Measurements from ENCODE around the gene PDE8B. TPM values are rescaled to one million over a fixed set of nuclear protein-coding genes. Genes with fewer than 3 reads are reported as not detected.

PDE8B gene
- total RNA-seq, result not detected

GRCh38 chr5:77210091-77210963 lies at the start of gene PDE8B:
TSS of gene PDE8B (plus strand) at chr5:77210680. CDS start at chr5:77210926, 246 bp downstream.
- peak within 1 kb of the TSS; percentile 68 for H3K4me3 Mint-ChIP-seq
- H3K27me3 Mint-ChIP-seq, result peaks cover 58 to 73% of the 10 kb centered on the region in 2 donors
- peak; percentile 31 to 54 for ATAC-seq
- no peaks in the 10 kb centered on the region for H3K36me3 Mint-ChIP-seq
- H3K27ac Mint-ChIP-seq, result no peak within 1 kb of the TSS
- peaks cover 5 to 13% of the 10 kb centered on the region in 2 donors for H3K4me1 Mint-ChIP-seq (ENCODE audit: low read depth in 2 of 2)
- H3K9me3 Mint-ChIP-seq, result no peaks in the 10 kb centered on the region
- DNase-seq (ENCODE audit: low spot score), result no peak

- ATAC-seq, result no peak
- Mint-ChIP-seq H3K4me1 (ENCODE audit: low read depth in 2 of 2) (no peaks in the 10 kb centered on the region), H3K27ac (no peak overlapping the region), H3K9me3 (no peaks in the 10 kb centered on the region), H3K27me3 (peaks cover 4 to 6% of the 10 kb centered on the region in 2 donors), H3K4me3 (no peak overlapping the region), H3K36me3 (no peaks in the 10 kb centered on the region)
- no peak for DNase-seq (ENCODE audit: low spot score)
Measured at GRCh38 chr5:77163453-77163852, 47.0 kb upstream of the PDE8B start.

GRCh38 chr5:77167063-77167462 lies 43.4 kb upstream of the PDE8B start:
- no peaks in the 10 kb centered on the region for H3K36me3 Mint-ChIP-seq
- H3K4me3 Mint-ChIP-seq, result no peak overlapping the region
- peaks cover 10 to 13% of the 10 kb centered on the region in 2 donors for H3K27me3 Mint-ChIP-seq
- no peak overlapping the region for H3K27ac Mint-ChIP-seq
- no peaks in the 10 kb centered on the region for H3K4me1 Mint-ChIP-seq (ENCODE audit: low read depth in 2 of 2)
- ATAC-seq (no peak), DNase-seq (ENCODE audit: low spot score) (no peak)
- H3K9me3 Mint-ChIP-seq, result no peaks in the 10 kb centered on the region

- no peak overlapping the region for H3K4me3 Mint-ChIP-seq
- no peak overlapping the region for H3K27ac Mint-ChIP-seq
- DNase-seq (ENCODE audit: low spot score) (no peak), ATAC-seq (no peak)
- H3K9me3 Mint-ChIP-seq, result no peaks in the 10 kb centered on the region
- no peaks in the 10 kb centered on the region for H3K4me1 Mint-ChIP-seq (ENCODE audit: low read depth in 2 of 2)
- H3K36me3 Mint-ChIP-seq, result no peaks in the 10 kb centered on the region
- peaks cover 10 to 13% of the 10 kb centered on the region in 2 donors for H3K27me3 Mint-ChIP-seq
Measured at GRCh38 chr5:77167695-77168121, 42.8 kb upstream of the PDE8B start.

- DNase-seq (ENCODE audit: low spot score) (no peak), ATAC-seq (no peak)
- Mint-ChIP-seq H3K36me3 (no peaks in the 10 kb centered on the region), H3K9me3 (no peaks in the 10 kb centered on the region), H3K27ac (no peak overlapping the region), H3K4me3 (no peak overlapping the region), H3K27me3 (peaks cover 10 to 13% of the 10 kb centered on the region in 2 donors), H3K4me1 (ENCODE audit: low read depth in 2 of 2) (no peaks in the 10 kb centered on the region)
Measured at GRCh38 chr5:77168161-77168878, 42.2 kb upstream of the PDE8B start.

GRCh38 chr5:77168879-77169244 lies 41.6 kb upstream of the PDE8B start:
- H3K4me1 Mint-ChIP-seq (ENCODE audit: low read depth in 2 of 2), result no peaks in the 10 kb centered on the region
- no peaks in the 10 kb centered on the region for H3K9me3 Mint-ChIP-seq
- ATAC-seq (no peak), DNase-seq (ENCODE audit: low spot score) (no peak)
- peaks cover 6 to 8% of the 10 kb centered on the region in 2 donors for H3K27me3 Mint-ChIP-seq
- H3K27ac Mint-ChIP-seq, result no peak overlapping the region
- H3K36me3 Mint-ChIP-seq, result no peaks in the 10 kb centered on the region
- H3K4me3 Mint-ChIP-seq, result no peak overlapping the region

GRCh38 chr5:77170196-77170890 lies 40.1 kb upstream of the PDE8B start:
- Mint-ChIP-seq H3K36me3 (no peaks in the 10 kb centered on the region), H3K4me3 (no peak overlapping the region), H3K27ac (no peak overlapping the region), H3K27me3 (peaks cover 6 to 7% of the 10 kb centered on the region in 2 donors), H3K9me3 (no peaks in the 10 kb centered on the region), H3K4me1 (ENCODE audit: low read depth in 2 of 2) (no peaks in the 10 kb centered on the region)
- DNase-seq (ENCODE audit: low spot score), result no peak
- no peak for ATAC-seq

GRCh38 chr5:77171141-77171910 lies 39.2 kb upstream of the PDE8B start:
- ATAC-seq (no peak), DNase-seq (ENCODE audit: low spot score) (no peak)
- H3K27me3 Mint-ChIP-seq, result peaks cover 6 to 7% of the 10 kb centered on the region in 2 donors
- H3K4me1 Mint-ChIP-seq (ENCODE audit: low read depth in 2 of 2), result no peaks in the 10 kb centered on the region
- no peak overlapping the region for H3K27ac Mint-ChIP-seq
- no peak overlapping the region for H3K4me3 Mint-ChIP-seq
- no peaks in the 10 kb centered on the region for H3K9me3 Mint-ChIP-seq
- H3K36me3 Mint-ChIP-seq, result no peaks in the 10 kb centered on the region

GRCh38 chr5:77172713-77173328 lies 37.7 kb upstream of the PDE8B start:
- ATAC-seq (no peak), DNase-seq (ENCODE audit: low spot score) (no peak)
- Mint-ChIP-seq H3K9me3 (no peaks in the 10 kb centered on the region), H3K4me3 (no peak overlapping the region), H3K36me3 (no peaks in the 10 kb centered on the region), H3K4me1 (ENCODE audit: low read depth in 2 of 2) (no peaks in the 10 kb centered on the region), H3K27ac (no peak overlapping the region), H3K27me3 (peaks cover 6 to 7% of the 10 kb centered on the region in 2 donors)

- ATAC-seq, result peak; percentile 17 to 48
Measured at GRCh38 chr5:77174526-77174925, 36.0 kb upstream of the PDE8B start.

GRCh38 chr5:77175231-77175630 lies 35.2 kb upstream of the PDE8B start:
- no peaks in the 10 kb centered on the region for H3K4me1 Mint-ChIP-seq (ENCODE audit: low read depth in 2 of 2)

More at GRCh38 chr5:77174526-77174925, 36.0 kb upstream of the PDE8B start:
- H3K4me3 Mint-ChIP-seq, result no peak overlapping the region
- no peak overlapping the region for H3K27ac Mint-ChIP-seq
- H3K36me3 Mint-ChIP-seq, result no peaks in the 10 kb centered on the region
- no peaks in the 10 kb centered on the region for H3K4me1 Mint-ChIP-seq (ENCODE audit: low read depth in 2 of 2)
- no peak for DNase-seq (ENCODE audit: low spot score)
- no peaks in the 10 kb centered on the region for H3K9me3 Mint-ChIP-seq
- H3K27me3 Mint-ChIP-seq, result peaks cover 6 to 11% of the 10 kb centered on the region in 2 donors

GRCh38 chr5:77176429-77176828 lies 34.1 kb upstream of the PDE8B start:
- peaks cover 5 to 11% of the 10 kb centered on the region in 2 donors for H3K27me3 Mint-ChIP-seq
- DNase-seq (ENCODE audit: low spot score) (no peak), ATAC-seq (no peak)
- H3K9me3 Mint-ChIP-seq, result no peaks in the 10 kb centered on the region
- no peaks in the 10 kb centered on the region for H3K4me1 Mint-ChIP-seq (ENCODE audit: low read depth in 2 of 2)
- no peaks in the 10 kb centered on the region for H3K36me3 Mint-ChIP-seq
- no peak overlapping the region for H3K4me3 Mint-ChIP-seq
- H3K27ac Mint-ChIP-seq, result no peak overlapping the region

More at GRCh38 chr5:77175231-77175630, 35.2 kb upstream of the PDE8B start:
- peaks cover 6 to 11% of the 10 kb centered on the region in 2 donors for H3K27me3 Mint-ChIP-seq
- H3K36me3 Mint-ChIP-seq, result no peaks in the 10 kb centered on the region
- H3K9me3 Mint-ChIP-seq, result no peaks in the 10 kb centered on the region
- H3K4me3 Mint-ChIP-seq, result no peak overlapping the region
- no peak overlapping the region for H3K27ac Mint-ChIP-seq
- DNase-seq (ENCODE audit: low spot score), result no peak
- no peak for ATAC-seq

- ATAC-seq (no peak), DNase-seq (ENCODE audit: low spot score) (no peak)
- Mint-ChIP-seq H3K4me3 (no peak overlapping the region), H3K27me3 (peaks cover 12 to 19% of the 10 kb centered on the region in 2 donors), H3K27ac (no peak overlapping the region), H3K9me3 (no peaks in the 10 kb centered on the region), H3K4me1 (ENCODE audit: low read depth in 2 of 2) (no peaks in the 10 kb centered on the region), H3K36me3 (no peaks in the 10 kb centered on the region)
Measured at GRCh38 chr5:77177576-77177975, 32.9 kb upstream of the PDE8B start.

All from natural killer cell treated with Interleukin-12 subunit alpha and Interleukin-12 subunit beta and Interleukin-15 and Interleukin-18, amount 100 ng/mL, for 72 hours (primary cell).